B cell (primary cell): Measurements from ENCODE around the gene ZNF345. TPM values are rescaled to one million over a fixed set of nuclear protein-coding genes. Genes with fewer than 3 reads are reported as not detected.

Source experiments
- ATAC-seq: fragments of 200-7000 bp; cut with Tn5 transposase; one replicate; pipeline ENCODE4 v1.10.0; 2021; ENCODE audit warnings: low read depth, mild to moderate bottlenecking, moderate number of reproducible peaks, moderate library complexity
- CTCF ChIA-PET: fragments of 350-600 bp; sonication (Branson Sonifier 250); formaldehyde crosslinking; loops from one replicate; lab custom pipeline; 2021; ENCODE audit warnings: antibody characterized with exemption, inconsistent platforms; lab: Charles Lee
- POLR2A ChIA-PET: fragments of 350-600 bp; sonication (Branson Sonifier 250); formaldehyde crosslinking; loops from one replicate; lab custom pipeline; 2021; ENCODE audit warnings: antibody characterized with exemption; lab: Charles Lee
- DNase-seq: peaks from one replicate; pipeline ENCODE4 v3.0.0; 2013
- H2AFZ ChIP-seq: 2 replicates; pipeline ENCODE4 v1.6.1; 2012; ENCODE audit warnings: mild to moderate bottlenecking, low read depth, low read length; ENCODE audit not compliant: insufficient read depth, poor library complexity, severe bottlenecking
- H3K27ac ChIP-seq, 2 donors: 1 replicate in 1 of 2; 2 replicates in 1 of 2; pipeline ENCODE4 v1.5.1; 2012 to 2013; ENCODE audit warnings: low read length in 2 of 2, mild to moderate bottlenecking in 2 of 2, moderate library complexity in 1 of 2
- H3K27me3 ChIP-seq, 4 experiments: fragments of 200-600 bp in 1 of 4; sonication (generic) in 1 of 4; replicated peaks in 1 of 4; 1 replicate in 2 of 4; 2 replicates in 2 of 4; pipeline versions ENCODE4 v1.6.1 to v1.7.0; 2013 to 2016; ENCODE audit warnings: low read length in 3 of 4, mild to moderate bottlenecking in 2 of 4, mixed read lengths in 1 of 4, moderate library complexity in 1 of 4; ENCODE audit not compliant: insufficient read depth in 4 of 4, control insufficient read depth in 3 of 4; ENCODE audit errors: control extremely low read depth in 1 of 4
- H3K36me3 ChIP-seq, 2 experiments: replicated peaks in 1 of 2; 1 replicate in 1 of 2; 2 replicates in 1 of 2; pipeline versions ENCODE4 v1.6.1 to v1.7.1; 2013; ENCODE audit warnings: low read length in 1 of 2; ENCODE audit not compliant: insufficient read depth in 2 of 2, control insufficient read depth in 1 of 2; ENCODE audit errors: control extremely low read depth in 1 of 2, extremely low read depth in 1 of 2
- H3K4me1 ChIP-seq, 2 donors: fragments of 200-600 bp in 1 of 2; sonication (generic) in 1 of 2; 1 replicate in 1 of 2; 2 replicates in 1 of 2; pipeline versions ENCODE4 v1.5.1 to v1.6.1; 2013 to 2017; ENCODE audit warnings: low read length in 2 of 2; ENCODE audit not compliant: control insufficient read depth in 2 of 2, insufficient read depth in 2 of 2
- H3K4me2 ChIP-seq: replicated peaks from 2 replicates; pipeline ENCODE3; 2012; ENCODE audit warnings: mild to moderate bottlenecking, low read depth, low read length; ENCODE audit not compliant: poor library complexity, severe bottlenecking
- H3K4me3 ChIP-seq, 5 experiments: fragments of 200-600 bp in 1 of 5; sonication (generic) in 1 of 5; 1 replicate in 3 of 5; 2 replicates in 2 of 5; pipeline versions ENCODE4 v1.5.1 to v1.7.0; 2011 to 2016; ENCODE audit warnings: low read length in 4 of 5, mild to moderate bottlenecking in 4 of 5, low read depth in 2 of 5, control low read depth in 1 of 5, moderate library complexity in 1 of 5; ENCODE audit not compliant: insufficient read depth in 1 of 5; ENCODE audit errors: control extremely low read depth in 1 of 5, extremely low read depth in 1 of 5
- H3K79me2 ChIP-seq: fragments of 200-600 bp; sonication (generic); one replicate; pipeline ENCODE4 v1.6.0; 2016; ENCODE audit warnings: low read length; ENCODE audit not compliant: control insufficient read depth, insufficient read depth
- H3K9ac ChIP-seq: fragments of 200-600 bp; sonication (generic); 2 replicates; pipeline ENCODE4 v1.6.1; 2017; ENCODE audit warnings: mild to moderate bottlenecking, low read length, moderate library complexity
- H3K9me3 ChIP-seq, 3 donors: one replicate each; pipeline versions ENCODE4 v1.6.1 to v1.7.1; 2013; ENCODE audit warnings: low read length in 2 of 3; ENCODE audit not compliant: control insufficient read depth in 2 of 3, insufficient read depth in 1 of 3; ENCODE audit errors: control extremely low read depth in 1 of 3
- H4K20me1 ChIP-seq: 2 replicates; pipeline ENCODE4 v1.6.0; 2012; ENCODE audit warnings: mild to moderate bottlenecking, low read length; ENCODE audit not compliant: insufficient read depth, control insufficient read depth, poor library complexity, severe bottlenecking
- H3K27ac Mint-ChIP-seq: one replicate; pipeline ENCODE4 v1.8.0; 2021; ENCODE audit warnings: mixed read lengths
- H3K27me3 Mint-ChIP-seq: one replicate; pipeline ENCODE4 v1.8.0; 2021; ENCODE audit warnings: mixed read lengths
- H3K4me1 Mint-ChIP-seq: one replicate; pipeline ENCODE4 v1.8.0; 2021; ENCODE audit warnings: mixed read lengths
- H3K4me3 Mint-ChIP-seq: one replicate; pipeline ENCODE4 v1.8.0; 2021; ENCODE audit warnings: mixed read lengths
- H3K9me3 Mint-ChIP-seq: one replicate; pipeline ENCODE4 v1.8.0; 2022; ENCODE audit warnings: mixed read lengths; ENCODE audit not compliant: insufficient read depth
- EZH2 ChIP-seq: IDR thresholded peaks from 2 replicates; pipeline ENCODE4 v1.6.1; 2012; ENCODE audit warnings: borderline replicate concordance, low read depth, mild to moderate bottlenecking, moderate library complexity, low read length; ENCODE audit not compliant: insufficient read depth, poor library complexity, severe bottlenecking
- WGBS: methylation state at CpG from one replicate; pipeline ENCODE4 v1.1.5; 2013; ENCODE audit warnings: missing lambda C conversion rate; ENCODE audit not compliant: insufficient coverage; 5-methylcytosine and 5-hydroxymethylcytosine counted together
- intact Hi-C: fragments of 100-400 bp; cut with micrococcal nuclease; formaldehyde crosslinking; loops from one replicate; pipeline ENCODE4 v1.10.0; 2022
- polyA plus RNA-seq: library from polyadenylated mRNA; depleted of rRNA; stranded (reverse); fragments of >200 nt; gene quantifications from 2 replicates; pipeline ENCODE4 v1.2.3, GENCODE V29; 2012
- total RNA-seq, 2 donors: library from RNA; stranded (reverse); fragments of 120-200 nt in 1 of 2; gene quantifications; 1 replicate in 1 of 2; 2 replicates in 1 of 2; pipeline versions ENCODE4 v1.2.3 to v1.2.4, GENCODE V29; 2013 to 2022
- TF ChIP-seq, protein P1 (sequence below): fragments of 200-600 bp; IDR thresholded peaks from one replicate; pipeline ENCODE4 v1.8.0; 2022; ENCODE audit warnings: antibody characterized with exemption, mild to moderate bottlenecking

ZNF345 gene
- total and polyA plus RNA-seq, 2 donors (not counting 1 experiment from before 2014, with no cell fraction given) = 6.2 to 19.5 TPM

DNA sequence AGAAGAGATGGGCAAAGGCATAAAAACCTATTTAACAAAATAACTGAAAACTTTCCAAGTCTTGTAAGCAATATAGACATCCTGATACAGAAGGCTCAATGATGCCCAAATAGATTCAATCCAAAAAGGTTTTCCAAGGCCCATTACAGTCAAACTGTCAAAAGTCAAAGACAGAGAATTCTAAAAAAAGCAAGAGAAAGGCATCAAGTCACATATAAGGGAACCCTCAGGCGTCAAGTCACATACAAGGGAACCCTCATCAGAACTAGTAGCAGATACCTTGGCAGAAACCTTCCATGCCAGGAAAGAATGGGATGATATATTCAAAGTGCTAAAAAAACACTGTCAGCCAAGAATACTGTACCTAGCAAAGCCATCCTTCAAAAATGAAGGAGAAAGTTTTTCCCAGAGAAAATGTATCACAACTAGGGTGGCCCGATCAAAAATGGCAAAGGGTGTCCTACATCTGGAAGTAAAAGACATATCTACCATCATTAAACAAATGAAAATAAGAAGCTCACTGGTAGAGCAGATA, 44.2 kb downstream of the ZNF345 start:
- Histone ChIP-seq H4K20me1 (no peaks in the 10 kb centered on the region), H3K9me3 (peaks cover 38 to 88% (median 45%) of the 10 kb centered on the region in 3 donors), H3K4me2 (no peak overlapping the region), H3K9ac (no peak overlapping the region), H3K79me2 (no peaks in the 10 kb centered on the region), H3K27ac (no peak overlapping the region), H3K36me3 (peaks cover 29 to 56% of the 10 kb centered on the region in 2 experiments), H3K4me3 (peak overlapping the region in 1 of 5 experiments; percentile 0), H3K4me1 (no peaks in the 10 kb centered on the region), H2AFZ (no peak overlapping the region), H3K27me3 (no peaks in the 10 kb centered on the region)
- intact Hi-C loops = no loop called here
- peaks cover 44% of the 10 kb centered on the region for H3K9me3 Mint-ChIP-seq
- TF ChIP-seq, protein P1, sequence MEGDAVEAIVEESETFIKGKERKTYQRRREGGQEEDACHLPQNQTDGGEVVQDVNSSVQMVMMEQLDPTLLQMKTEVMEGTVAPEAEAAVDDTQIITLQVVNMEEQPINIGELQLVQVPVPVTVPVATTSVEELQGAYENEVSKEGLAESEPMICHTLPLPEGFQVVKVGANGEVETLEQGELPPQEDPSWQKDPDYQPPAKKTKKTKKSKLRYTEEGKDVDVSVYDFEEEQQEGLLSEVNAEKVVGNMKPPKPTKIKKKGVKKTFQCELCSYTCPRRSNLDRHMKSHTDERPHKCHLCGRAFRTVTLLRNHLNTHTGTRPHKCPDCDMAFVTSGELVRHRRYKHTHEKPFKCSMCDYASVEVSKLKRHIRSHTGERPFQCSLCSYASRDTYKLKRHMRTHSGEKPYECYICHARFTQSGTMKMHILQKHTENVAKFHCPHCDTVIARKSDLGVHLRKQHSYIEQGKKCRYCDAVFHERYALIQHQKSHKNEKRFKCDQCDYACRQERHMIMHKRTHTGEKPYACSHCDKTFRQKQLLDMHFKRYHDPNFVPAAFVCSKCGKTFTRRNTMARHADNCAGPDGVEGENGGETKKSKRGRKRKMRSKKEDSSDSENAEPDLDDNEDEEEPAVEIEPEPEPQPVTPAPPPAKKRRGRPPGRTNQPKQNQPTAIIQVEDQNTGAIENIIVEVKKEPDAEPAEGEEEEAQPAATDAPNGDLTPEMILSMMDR = no peak
- TF ChIP-seq EZH2 = no peak
- H3K4me1 Mint-ChIP-seq = no peaks in the 10 kb centered on the region
- WGBS = no CpG with 5 or more reads among the region's 2 CpGs
- ATAC-seq = no peak
- no peak overlapping the region for H3K27ac Mint-ChIP-seq
- ChIA-PET POLR2A (no interaction called here), CTCF (no interaction called here)
- no peaks in the 10 kb centered on the region for H3K27me3 Mint-ChIP-seq
- H3K4me3 Mint-ChIP-seq = no peak overlapping the region
- DNase-seq = no peak

DNA sequence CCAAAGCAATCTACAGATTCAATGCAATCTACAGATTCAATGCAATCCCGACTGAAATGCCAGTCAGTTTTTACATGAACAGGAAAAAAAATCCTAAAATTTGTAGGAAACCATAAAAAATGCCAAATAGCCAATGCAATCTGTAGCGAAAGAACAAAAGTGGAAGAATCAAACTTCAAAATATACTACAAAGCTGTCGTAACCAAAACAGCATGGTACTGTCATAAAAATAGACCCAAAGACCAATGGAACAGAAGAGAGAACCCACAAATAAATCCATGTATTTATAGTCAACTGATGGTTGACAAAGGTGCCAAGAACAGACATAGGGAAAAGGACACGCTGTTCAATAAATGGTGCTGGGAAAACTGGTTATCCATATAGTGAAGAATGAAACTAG, 47.7 kb downstream of the ZNF345 start:
- intact Hi-C loops = no loop called here
- no peak overlapping the region for H3K9ac ChIP-seq
- H3K27me3 ChIP-seq = no peaks in the 10 kb centered on the region
- H3K4me1 Mint-ChIP-seq = no peaks in the 10 kb centered on the region
- peaks cover 23 to 66% (median 53%) of the 10 kb centered on the region in 3 donors for H3K9me3 ChIP-seq
- no peaks in the 10 kb centered on the region for H4K20me1 ChIP-seq
- no peak overlapping the region for H3K27ac Mint-ChIP-seq
- WGBS = no CpG with 5 or more reads among the region's 4 CpGs
- H3K4me3 Mint-ChIP-seq = no peak overlapping the region
- H3K79me2 ChIP-seq = no peaks in the 10 kb centered on the region
- TF ChIP-seq, protein P1 = no peak
- no peak for TF ChIP-seq EZH2
- H3K27ac ChIP-seq = no peak overlapping the region
- H3K4me2 ChIP-seq = no peak overlapping the region
- DNase-seq (no peak), ATAC-seq (no peak)
- H3K9me3 Mint-ChIP-seq = peaks cover 32% of the 10 kb centered on the region
- H2AFZ ChIP-seq = no peak overlapping the region
- ChIA-PET POLR2A (no interaction called here), CTCF (no interaction called here)
- H3K36me3 ChIP-seq = peaks cover 20 to 41% of the 10 kb centered on the region in 2 experiments
- no peaks in the 10 kb centered on the region for H3K27me3 Mint-ChIP-seq
- H3K4me3 ChIP-seq = no peak overlapping the region
- H3K4me1 ChIP-seq = no peaks in the 10 kb centered on the region
